H9 (cell line): Measurements from ENCODE around the gene LARP6. TPM values are rescaled to one million over a fixed set of nuclear protein-coding genes. Genes with fewer than 3 reads are reported as not detected.

Experiments used
- DNase-seq: peaks from one replicate; pipeline ENCODE4 v3.0.0-alpha.2; 2017
- H2AFZ ChIP-seq: one replicate; pipeline ENCODE4 v1.6.1; 2013; ENCODE audit warnings: mild to moderate bottlenecking, low read length, control low read depth, moderate library complexity
- H2AK5ac ChIP-seq: 2 replicates; pipeline ENCODE4 v1.6.1; 2013; ENCODE audit warnings: low read length, control low read depth, mixed read lengths; ENCODE audit not compliant: insufficient read length
- H2BK120ac ChIP-seq: one replicate; pipeline ENCODE4 v1.6.1; 2013; ENCODE audit warnings: low read depth, mild to moderate bottlenecking, low read length, control low read depth, inconsistent platforms; ENCODE audit not compliant: poor library complexity, severe bottlenecking
- H2BK12ac ChIP-seq: 2 replicates; pipeline ENCODE4 v1.6.1; 2013; ENCODE audit warnings: low read length, control low read depth, mixed read lengths, low read depth; ENCODE audit not compliant: insufficient read length
- H2BK15ac ChIP-seq: 2 replicates; pipeline ENCODE4 v1.6.1; 2013; ENCODE audit warnings: low read depth, low read length, control low read depth
- H2BK20ac ChIP-seq: one replicate; pipeline ENCODE4 v1.6.1; 2013; ENCODE audit warnings: low read depth, mild to moderate bottlenecking, low read length, control low read depth, inconsistent platforms; ENCODE audit not compliant: poor library complexity, severe bottlenecking
- H2BK5ac ChIP-seq: 2 replicates; pipeline ENCODE4 v1.6.1; 2013; ENCODE audit warnings: low read length, control low read depth, mixed read lengths; ENCODE audit not compliant: insufficient read length
- H3K14ac ChIP-seq: 2 replicates; pipeline ENCODE4 v1.6.1; 2013; ENCODE audit warnings: low read length, control low read depth; ENCODE audit not compliant: insufficient read depth
- H3K18ac ChIP-seq: 2 replicates; pipeline ENCODE4 v1.6.1; 2013; ENCODE audit warnings: low read depth, mild to moderate bottlenecking, mixed read lengths, low read length, control low read depth; ENCODE audit not compliant: insufficient read length
- H3K23ac ChIP-seq: 2 replicates; pipeline ENCODE4 v1.6.1; 2013; ENCODE audit warnings: low read length, control low read depth, mixed read lengths, low read depth; ENCODE audit not compliant: insufficient read length
- H3K23me2 ChIP-seq: 2 replicates; pipeline ENCODE4 v1.6.1; 2013; ENCODE audit warnings: low read depth, mild to moderate bottlenecking, mixed read lengths, low read length, control low read depth; ENCODE audit not compliant: insufficient read length, poor library complexity, severe bottlenecking
- H3K27ac ChIP-seq: 2 replicates; pipeline ENCODE4 v1.5.1; 2013; ENCODE audit warnings: low read length, control low read depth, mixed read lengths, low read depth; ENCODE audit not compliant: insufficient read length
- H3K27me3 ChIP-seq: 2 replicates; pipeline ENCODE4 v1.6.1; 2013; ENCODE audit warnings: low read length, control low read depth, inconsistent platforms; ENCODE audit not compliant: insufficient read depth
- H3K4ac ChIP-seq: 2 replicates; pipeline ENCODE4 v1.6.1; 2013; ENCODE audit warnings: low read depth, mild to moderate bottlenecking, control low read depth, inconsistent platforms, low read length, moderate library complexity
- H3K4me1 ChIP-seq: 2 replicates; pipeline ENCODE4 v1.6.1; 2013; ENCODE audit warnings: low read length, control low read depth, inconsistent platforms; ENCODE audit not compliant: insufficient read depth
- H3K4me2 ChIP-seq: 2 replicates; pipeline ENCODE4 v1.6.1; 2013; ENCODE audit warnings: low read length, control low read depth, mixed read lengths; ENCODE audit not compliant: insufficient read length, insufficient read depth
- H3K56ac ChIP-seq: 2 replicates; pipeline ENCODE4 v1.6.1; 2013; ENCODE audit warnings: low read depth, mild to moderate bottlenecking, mixed read lengths, low read length, control low read depth; ENCODE audit not compliant: insufficient read length
- H3K79me1 ChIP-seq: 2 replicates; pipeline ENCODE4 v1.6.1; 2013; ENCODE audit warnings: low read depth, mild to moderate bottlenecking, moderate library complexity, low read length, control low read depth, inconsistent platforms; ENCODE audit not compliant: insufficient read depth, poor library complexity, severe bottlenecking
- H3K79me2 ChIP-seq: 2 replicates; pipeline ENCODE4 v1.6.1; 2013; ENCODE audit warnings: low read length, control low read depth, inconsistent platforms; ENCODE audit not compliant: insufficient read depth
- H3K9ac ChIP-seq: 2 replicates; pipeline ENCODE4 v1.6.1; 2013; ENCODE audit warnings: low read length, control low read depth, mixed read lengths; ENCODE audit not compliant: insufficient read length; ENCODE audit errors: extremely low read depth
- H3K9me3 ChIP-seq: one replicate; pipeline ENCODE4 v1.6.1; 2013; ENCODE audit warnings: low read depth, low read length, inconsistent platforms; ENCODE audit not compliant: control insufficient read depth
- H3T11ph ChIP-seq: one replicate; pipeline ENCODE4 v1.6.1; 2013; ENCODE audit warnings: mild to moderate bottlenecking, low read length, control low read depth, inconsistent platforms
- H4K20me1 ChIP-seq: one replicate; pipeline ENCODE4 v1.6.1; 2013; ENCODE audit not compliant: control insufficient read depth, insufficient read length, insufficient read depth
- H4K5ac ChIP-seq: 2 replicates; pipeline ENCODE4 v1.6.1; 2013; ENCODE audit warnings: low read depth, mild to moderate bottlenecking, mixed read lengths, low read length, control low read depth; ENCODE audit not compliant: insufficient read length
- H4K8ac ChIP-seq: replicated peaks from 2 replicates; pipeline ENCODE4 v1.6.1; 2013; ENCODE audit warnings: low read length, control low read depth, mixed read lengths, low read depth; ENCODE audit not compliant: insufficient read length
- H4K91ac ChIP-seq: 2 replicates; pipeline ENCODE4 v1.6.1; 2013; ENCODE audit warnings: low read depth, mild to moderate bottlenecking, moderate library complexity, mixed read lengths, low read length, control low read depth; ENCODE audit not compliant: insufficient read length
- H3K27ac Mint-ChIP-seq, 3 experiments: 2 replicates in 2 of 3; 3 replicates in 1 of 3; pipeline ENCODE4 v1.8.0; 2020 to 2021; ENCODE audit warnings: mixed read lengths in 3 of 3, mild to moderate bottlenecking in 1 of 3, moderate library complexity in 1 of 3
- H3K27me3 Mint-ChIP-seq: 2 replicates; pipeline ENCODE4 v1.8.0; 2021; ENCODE audit warnings: low read depth, mild to moderate bottlenecking, moderate library complexity, mixed read lengths
- H3K36me3 Mint-ChIP-seq, 3 experiments: 2 replicates in 2 of 3; 3 replicates in 1 of 3; pipeline ENCODE4 v1.8.0; 2020 to 2021; ENCODE audit warnings: low read depth in 3 of 3, mixed read lengths in 3 of 3; ENCODE audit not compliant: insufficient read depth in 1 of 3
- H3K4me1 Mint-ChIP-seq, 2 experiments: 2 replicates each; pipeline ENCODE4 v1.8.0; 2020; ENCODE audit warnings: mixed read lengths in 2 of 2
- H3K4me3 Mint-ChIP-seq, 2 experiments: 2 replicates in 1 of 2; 3 replicates in 1 of 2; pipeline ENCODE4 v1.8.0; 2020 to 2021; ENCODE audit warnings: mild to moderate bottlenecking in 2 of 2, mixed read lengths in 2 of 2, moderate library complexity in 1 of 2
- H3K9me3 Mint-ChIP-seq, 2 experiments: 2 replicates in 1 of 2; 3 replicates in 1 of 2; pipeline ENCODE4 v1.8.0; 2020; ENCODE audit warnings: mild to moderate bottlenecking in 2 of 2, mixed read lengths in 2 of 2, moderate library complexity in 1 of 2
- CTCF ChIP-seq: fragments of 200-600 bp; sonication (generic); conservative IDR thresholded peaks from 3 replicates; pipeline ENCODE4 v1.8.0; 2021; ENCODE audit warnings: antibody characterized with exemption, mild to moderate bottlenecking
- total RNA-seq: library from RNA; stranded (reverse); gene quantifications from 2 replicates; pipeline ENCODE4 v1.2.1, GENCODE V29; 2021

Gene LARP6
- total RNA-seq, 1 experiment from 2014 or later, result 18.9 TPM

GRCh38 chr15:70820214-70820613 lies 33.7 kb downstream of the LARP6 start:
- no peak overlapping the region for H2BK20ac ChIP-seq
- no peaks in the 10 kb centered on the region for H3K79me2 ChIP-seq
- Mint-ChIP-seq H3K4me3 (no peak overlapping the region), H3K36me3 (no peaks in the 10 kb centered on the region), H3K27ac (no peak overlapping the region), H3K27me3 (no peaks in the 10 kb centered on the region), H3K9me3 (peaks cover 0 to 4% of the 10 kb centered on the region in 2 experiments; a peak in 2 of 5 replicates), H3K4me1 (peaks cover 11 to 13% of the 10 kb centered on the region in 2 experiments)
- H2BK12ac ChIP-seq, result no peak overlapping the region
- H4K5ac ChIP-seq, result no peak overlapping the region
- H3K18ac ChIP-seq, result no peak overlapping the region
- H3K14ac ChIP-seq, result no peak overlapping the region
- DNase-seq, result no peak
- no peak overlapping the region for H3K56ac ChIP-seq
- no peak overlapping the region for H4K8ac ChIP-seq
- no peak overlapping the region for H2AFZ ChIP-seq
- no peak overlapping the region for H3K27ac ChIP-seq
- H2BK15ac ChIP-seq, result no peak overlapping the region
- no peak overlapping the region for H4K91ac ChIP-seq
- no peaks in the 10 kb centered on the region for H3K79me1 ChIP-seq
- no peak overlapping the region for H2BK120ac ChIP-seq
- H2BK5ac ChIP-seq, result no peak overlapping the region
- no peak overlapping the region for H3K23ac ChIP-seq
- no peak for TF ChIP-seq CTCF
- H3K9ac ChIP-seq, result no peak overlapping the region
- no peak overlapping the region for H3T11ph ChIP-seq
- no peak overlapping the region for H3K4ac ChIP-seq
- no peaks in the 10 kb centered on the region for H3K9me3 ChIP-seq
- H3K4me2 ChIP-seq, result no peak overlapping the region
- no peaks in the 10 kb centered on the region for H3K23me2 ChIP-seq
- no peaks in the 10 kb centered on the region for H4K20me1 ChIP-seq
- peaks cover 2% of the 10 kb centered on the region; the same call in 1 of the 2 replicates for H3K4me1 ChIP-seq
- no peaks in the 10 kb centered on the region for H3K27me3 ChIP-seq
- H2AK5ac ChIP-seq, result no peak overlapping the region
